Cardiac fibroblast (primary cell): ENCODE measurements around the gene NXPE1.

Experiments
- DNase-seq, 2 donors: peaks; one replicate each; pipeline versions ENCODE4 v3.0.0 to v3.0.0-alpha.2; 2010; ENCODE audit warnings: low read depth in 2 of 2
- H3K4me3 ChIP-seq, 2 donors: replicated peaks in 1 of 2; 1 replicate in 1 of 2; 2 replicates in 1 of 2; pipeline ENCODE4 v1.5.1; 2011; ENCODE audit warnings: low read depth in 2 of 2, low read length in 2 of 2, mild to moderate bottlenecking in 2 of 2, moderate library complexity in 1 of 2
- TF ChIP-seq, protein P1 (sequence below): IDR thresholded peaks from one replicate; pipeline ENCODE4 v1.5.1; 2011; ENCODE audit warnings: low read depth, mild to moderate bottlenecking, low read length, inconsistent platforms

Gene NXPE1

DNA sequence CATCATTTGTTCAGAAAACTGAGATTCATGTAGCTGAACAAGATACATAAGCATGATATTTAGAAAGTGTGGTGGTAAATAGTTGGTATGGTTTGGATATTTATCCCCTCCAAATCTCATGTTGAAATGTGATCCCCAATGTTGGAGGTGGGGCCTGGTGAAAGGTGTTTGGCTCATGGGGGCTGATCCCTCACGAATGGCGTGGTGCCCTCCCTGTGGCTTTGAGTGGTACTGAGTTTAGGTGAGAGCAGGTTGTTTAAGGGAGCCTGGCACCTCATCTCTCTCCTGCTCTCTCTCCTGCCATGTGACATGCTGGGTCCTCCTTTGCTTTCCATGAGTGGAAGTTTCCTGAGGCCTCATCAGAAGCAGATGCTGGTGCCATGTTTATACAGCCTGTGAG, 48.1 kb downstream of the NXPE1 start:
- DNase-seq, result no peak
- TF ChIP-seq, protein P1, sequence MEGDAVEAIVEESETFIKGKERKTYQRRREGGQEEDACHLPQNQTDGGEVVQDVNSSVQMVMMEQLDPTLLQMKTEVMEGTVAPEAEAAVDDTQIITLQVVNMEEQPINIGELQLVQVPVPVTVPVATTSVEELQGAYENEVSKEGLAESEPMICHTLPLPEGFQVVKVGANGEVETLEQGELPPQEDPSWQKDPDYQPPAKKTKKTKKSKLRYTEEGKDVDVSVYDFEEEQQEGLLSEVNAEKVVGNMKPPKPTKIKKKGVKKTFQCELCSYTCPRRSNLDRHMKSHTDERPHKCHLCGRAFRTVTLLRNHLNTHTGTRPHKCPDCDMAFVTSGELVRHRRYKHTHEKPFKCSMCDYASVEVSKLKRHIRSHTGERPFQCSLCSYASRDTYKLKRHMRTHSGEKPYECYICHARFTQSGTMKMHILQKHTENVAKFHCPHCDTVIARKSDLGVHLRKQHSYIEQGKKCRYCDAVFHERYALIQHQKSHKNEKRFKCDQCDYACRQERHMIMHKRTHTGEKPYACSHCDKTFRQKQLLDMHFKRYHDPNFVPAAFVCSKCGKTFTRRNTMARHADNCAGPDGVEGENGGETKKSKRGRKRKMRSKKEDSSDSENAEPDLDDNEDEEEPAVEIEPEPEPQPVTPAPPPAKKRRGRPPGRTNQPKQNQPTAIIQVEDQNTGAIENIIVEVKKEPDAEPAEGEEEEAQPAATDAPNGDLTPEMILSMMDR, result no peak
- no peak overlapping the region for H3K4me3 ChIP-seq

DNA sequence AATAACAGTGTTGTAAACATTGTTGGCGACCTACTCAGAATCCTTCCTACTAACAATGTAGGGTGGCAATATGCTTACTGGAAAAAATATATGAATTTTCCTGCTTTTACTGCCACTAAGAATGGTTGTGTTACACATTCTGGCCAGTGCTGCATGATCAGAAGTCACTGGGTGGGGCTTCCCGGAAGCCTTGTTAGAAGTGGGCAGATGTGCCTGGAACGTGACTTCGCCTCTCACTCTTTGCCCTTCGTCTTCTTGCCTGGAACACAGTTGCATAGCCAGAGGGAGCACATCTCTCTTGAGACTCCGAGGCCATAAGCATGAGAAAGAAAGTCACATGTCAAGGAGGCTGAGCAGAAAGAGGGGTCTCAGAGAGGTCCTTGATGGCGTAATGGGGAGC, 48.6 kb downstream of the NXPE1 start:
- no peak overlapping the region for H3K4me3 ChIP-seq
- DNase-seq, result no peak
- TF ChIP-seq, protein P1, result no peak

DNA sequence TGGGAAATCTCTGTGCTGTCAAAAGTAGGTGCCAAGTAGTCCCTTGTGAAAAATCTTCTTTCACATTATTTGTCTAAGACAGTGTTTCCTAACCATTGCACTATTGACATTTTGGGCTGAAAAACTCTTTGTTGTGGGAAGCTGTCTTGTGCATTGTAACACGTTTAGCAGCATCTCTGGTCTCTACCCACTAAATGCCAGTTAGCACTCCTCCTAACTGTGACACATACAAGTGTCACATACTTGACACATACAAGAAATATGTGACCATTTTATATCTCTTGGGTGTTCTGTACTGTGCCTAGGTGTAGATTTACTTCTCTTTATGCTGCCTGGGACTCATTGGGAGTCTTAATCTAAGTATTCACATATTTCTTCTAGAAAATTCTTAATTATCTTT, 57.8 kb downstream of the NXPE1 start:
- TF ChIP-seq, protein P1, result no peak
- H3K4me3 ChIP-seq, result no peak overlapping the region
- DNase-seq, result no peak

DNA sequence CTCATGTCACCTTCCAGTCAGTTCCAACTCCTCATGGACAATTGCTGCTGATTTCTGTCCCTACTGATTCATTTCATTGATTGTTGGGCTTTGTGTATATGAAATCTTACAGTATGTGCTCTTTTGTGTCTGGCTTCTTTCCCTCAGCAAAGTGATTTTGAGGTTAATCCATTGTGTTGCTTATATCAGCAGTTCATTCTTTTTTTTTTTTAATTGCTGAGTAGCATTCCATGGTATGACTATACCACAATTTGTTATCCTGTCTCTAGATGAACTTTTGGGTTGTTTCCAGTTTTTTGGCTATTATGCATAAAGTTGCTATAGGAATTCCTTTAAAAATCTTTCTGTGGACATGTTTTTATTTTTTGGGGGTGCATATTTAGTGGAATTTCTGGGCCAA, 59.9 kb downstream of the NXPE1 start:
- H3K4me3 ChIP-seq, result no peak overlapping the region
- DNase-seq, result peak in 1 of 2 donors; percentile 23
- TF ChIP-seq, protein P1, result no peak

DNA sequence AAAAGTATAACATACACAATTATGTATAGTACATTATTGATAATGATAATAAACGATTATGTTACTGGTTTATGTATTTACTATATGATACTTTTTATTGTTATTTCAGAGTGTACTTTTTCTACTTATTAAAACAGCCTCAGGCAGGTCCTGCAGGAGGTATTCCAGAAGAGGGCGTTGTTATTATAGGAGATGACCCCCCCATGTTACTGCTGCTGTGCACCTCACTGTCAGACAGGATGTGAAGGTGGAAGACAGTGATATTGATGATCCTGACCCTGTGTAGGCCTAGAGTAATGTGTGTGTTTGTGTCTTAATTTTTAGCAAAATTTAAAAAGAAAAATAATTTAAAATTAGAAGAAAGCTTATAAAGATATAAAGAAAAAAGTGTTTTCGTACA, 62.8 kb downstream of the NXPE1 start:
- TF ChIP-seq, protein P1, result no peak
- no peak for DNase-seq
- H3K4me3 ChIP-seq, result no peak overlapping the region

DNA sequence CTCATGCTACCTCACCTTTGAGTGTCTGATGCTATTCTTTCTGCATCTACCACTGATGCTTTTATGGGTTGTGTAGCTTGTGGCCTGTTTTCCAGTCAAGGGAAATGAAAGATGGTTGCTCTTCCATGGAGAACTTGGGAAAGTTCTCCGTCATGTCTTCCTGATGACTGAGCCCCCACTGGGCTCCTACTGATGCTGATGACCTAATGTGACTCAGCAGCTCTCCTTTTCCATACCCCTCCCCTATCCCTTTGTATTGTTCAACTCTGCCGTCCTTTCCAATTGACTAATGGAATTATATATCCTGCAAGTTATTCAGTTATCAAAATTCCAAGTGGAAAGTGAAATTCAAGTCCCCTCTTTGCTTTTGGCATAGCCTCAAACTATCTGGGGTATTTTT, 75.8 kb downstream of the NXPE1 start:
- no peak for DNase-seq
- no peak overlapping the region for H3K4me3 ChIP-seq
- TF ChIP-seq, protein P1, result no peak

DNA sequence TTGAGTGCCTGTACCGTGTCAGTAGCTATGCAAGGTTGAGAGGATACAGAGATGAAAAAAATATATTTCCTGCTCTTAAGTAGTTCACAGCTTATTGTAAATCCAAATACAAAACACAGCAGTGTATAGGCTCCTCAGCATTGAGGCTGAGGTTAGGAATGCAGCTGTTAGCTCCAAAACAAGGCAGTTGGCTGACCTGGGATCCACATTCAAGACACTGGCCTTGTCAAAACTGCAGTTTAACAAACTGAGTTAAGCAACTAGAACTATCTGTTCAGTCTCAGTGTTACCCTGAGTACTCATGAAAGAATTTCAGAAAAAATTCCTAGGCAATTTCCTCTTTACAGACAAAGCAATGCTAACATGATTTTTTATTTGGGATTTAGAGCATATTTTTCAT, 77.6 kb downstream of the NXPE1 start:
- DNase-seq, result peak in 1 of 2 donors; percentile 23
- TF ChIP-seq, protein P1, result no peak
- no peak overlapping the region for H3K4me3 ChIP-seq
